Measurements from ENCODE around the gene RAPGEF2. TPM values are rescaled to one million over a fixed set of nuclear protein-coding genes. Genes with fewer than 3 reads are reported as not detected.

RAPGEF2 gene
- total and polyA plus RNA-seq, 2 experiments from 2014 or later: 10.2 to 63.1 TPM

- TF ChIP-seq, protein P1, sequence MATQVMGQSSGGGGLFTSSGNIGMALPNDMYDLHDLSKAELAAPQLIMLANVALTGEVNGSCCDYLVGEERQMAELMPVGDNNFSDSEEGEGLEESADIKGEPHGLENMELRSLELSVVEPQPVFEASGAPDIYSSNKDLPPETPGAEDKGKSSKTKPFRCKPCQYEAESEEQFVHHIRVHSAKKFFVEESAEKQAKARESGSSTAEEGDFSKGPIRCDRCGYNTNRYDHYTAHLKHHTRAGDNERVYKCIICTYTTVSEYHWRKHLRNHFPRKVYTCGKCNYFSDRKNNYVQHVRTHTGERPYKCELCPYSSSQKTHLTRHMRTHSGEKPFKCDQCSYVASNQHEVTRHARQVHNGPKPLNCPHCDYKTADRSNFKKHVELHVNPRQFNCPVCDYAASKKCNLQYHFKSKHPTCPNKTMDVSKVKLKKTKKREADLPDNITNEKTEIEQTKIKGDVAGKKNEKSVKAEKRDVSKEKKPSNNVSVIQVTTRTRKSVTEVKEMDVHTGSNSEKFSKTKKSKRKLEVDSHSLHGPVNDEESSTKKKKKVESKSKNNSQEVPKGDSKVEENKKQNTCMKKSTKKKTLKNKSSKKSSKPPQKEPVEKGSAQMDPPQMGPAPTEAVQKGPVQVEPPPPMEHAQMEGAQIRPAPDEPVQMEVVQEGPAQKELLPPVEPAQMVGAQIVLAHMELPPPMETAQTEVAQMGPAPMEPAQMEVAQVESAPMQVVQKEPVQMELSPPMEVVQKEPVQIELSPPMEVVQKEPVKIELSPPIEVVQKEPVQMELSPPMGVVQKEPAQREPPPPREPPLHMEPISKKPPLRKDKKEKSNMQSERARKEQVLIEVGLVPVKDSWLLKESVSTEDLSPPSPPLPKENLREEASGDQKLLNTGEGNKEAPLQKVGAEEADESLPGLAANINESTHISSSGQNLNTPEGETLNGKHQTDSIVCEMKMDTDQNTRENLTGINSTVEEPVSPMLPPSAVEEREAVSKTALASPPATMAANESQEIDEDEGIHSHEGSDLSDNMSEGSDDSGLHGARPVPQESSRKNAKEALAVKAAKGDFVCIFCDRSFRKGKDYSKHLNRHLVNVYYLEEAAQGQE (IDR thresholded peaks at IDR 0.05; ENCODE audit: unreplicated experiment): no peak
- no peak for TF ChIP-seq STAT1 (IDR thresholded peaks at IDR 0.05; ENCODE audit: unreplicated experiment)
- TF ChIP-seq JUNB (IDR thresholded peaks at IDR 0.05; ENCODE audit: unreplicated experiment): no peak
- no peak for TF ChIP-seq POLR2AphosphoS5 (IDR thresholded peaks at IDR 0.05; ENCODE audit: low read depth)
- no peak for TF ChIP-seq ETS1 (IDR thresholded peaks at IDR 0.05)
- no peak for TF ChIP-seq EZH2 (IDR thresholded peaks at IDR 0.05; ENCODE audit: low read depth, unreplicated experiment)
- TF ChIP-seq CREB1 (CRISPR knock-in tag; IDR thresholded peaks at IDR 0.05; ENCODE audit: low read depth): no peak
These were observed 59.7 kb downstream of the RAPGEF2 start (continued) for GRCh38 chr4:159162576-159162975.

DNA sequence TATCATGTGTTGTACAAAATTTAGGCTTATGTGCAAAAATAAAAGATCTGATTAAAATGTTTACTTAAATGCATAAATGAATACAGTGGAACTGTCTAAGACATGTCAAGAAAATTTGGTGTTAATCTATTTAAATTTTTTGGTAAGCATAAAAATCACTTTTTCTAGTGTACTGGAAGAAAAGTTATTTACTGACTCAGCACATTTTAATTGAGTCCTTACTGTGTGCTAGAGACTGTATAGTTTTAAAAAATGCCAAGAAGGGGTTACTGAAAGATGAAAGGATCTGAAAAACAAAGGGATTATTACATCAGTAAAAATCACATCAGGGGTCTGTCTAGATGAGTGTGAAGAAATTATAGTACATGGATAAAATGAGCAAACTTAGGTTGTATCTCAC lies 60.6 kb downstream of the RAPGEF2 start:
- peak overlapping the region; percentile 62; the same call in 1 of the 2 replicates for H3K27ac Mint-ChIP-seq
- H3F3A ChIP-seq (replicated peaks; ENCODE audit: low read depth): no peaks in the 10 kb centered on the region
- DNase-seq (ENCODE audit: low spot score): no peak
- no peaks in the 10 kb centered on the region for H3K9me2 ChIP-seq (ENCODE audit: insufficient read depth)
- H3K79me2 ChIP-seq (replicated peaks; ENCODE audit: insufficient read depth): peaks cover 92% of the 10 kb centered on the region
- no peak for ATAC-seq
- H3K36me3 ChIP-seq (ENCODE audit: insufficient read depth): no peaks in the 10 kb centered on the region
- no peak overlapping the region for H2AFZ ChIP-seq
- H3K4me2 ChIP-seq: no peak overlapping the region
- no peak overlapping the region for H3K27ac ChIP-seq (ENCODE audit: low read depth)
- 0 out of 2 replicates have a peak, but pooled peaks cover under 1% of the 10 kb centered on the region for H4K20me1 ChIP-seq (replicated peaks; ENCODE audit: insufficient read depth)
- no peaks in the 10 kb centered on the region for H3K27me3 Mint-ChIP-seq (ENCODE audit: insufficient read depth, low read depth, poor library complexity)
- peaks cover 36% of the 10 kb centered on the region for H3K4me1 Mint-ChIP-seq
- H3K9me3 Mint-ChIP-seq: no peaks in the 10 kb centered on the region
- peaks cover 12% of the 10 kb centered on the region; the same call in 1 of the 2 replicates for H3K4me1 ChIP-seq (ENCODE audit: insufficient read depth)
- no peak overlapping the region for H3K4me3 ChIP-seq
- no peaks in the 10 kb centered on the region for H3K27me3 ChIP-seq (ENCODE audit: insufficient read depth)
- H3K36me3 Mint-ChIP-seq (ENCODE audit: low read depth): no peaks in the 10 kb centered on the region
- H3K4me3 Mint-ChIP-seq: no peak overlapping the region
- TF ChIP-seq, protein P1 (IDR thresholded peaks at IDR 0.05; ENCODE audit: unreplicated experiment): no peak
- TF ChIP-seq JUNB (IDR thresholded peaks at IDR 0.05; ENCODE audit: unreplicated experiment) (no peak), ZNF114 (CRISPR knock-in tag; IDR thresholded peaks at IDR 0.05) (no peak), EZH2 (IDR thresholded peaks at IDR 0.05; ENCODE audit: low read depth, unreplicated experiment) (no peak), ETS1 (IDR thresholded peaks at IDR 0.05) (no peak), STAT1 (IDR thresholded peaks at IDR 0.05; ENCODE audit: unreplicated experiment) (no peak), CREB1 (CRISPR knock-in tag; IDR thresholded peaks at IDR 0.05; ENCODE audit: low read depth) (no peak)
- TF ChIP-seq, protein P2, sequence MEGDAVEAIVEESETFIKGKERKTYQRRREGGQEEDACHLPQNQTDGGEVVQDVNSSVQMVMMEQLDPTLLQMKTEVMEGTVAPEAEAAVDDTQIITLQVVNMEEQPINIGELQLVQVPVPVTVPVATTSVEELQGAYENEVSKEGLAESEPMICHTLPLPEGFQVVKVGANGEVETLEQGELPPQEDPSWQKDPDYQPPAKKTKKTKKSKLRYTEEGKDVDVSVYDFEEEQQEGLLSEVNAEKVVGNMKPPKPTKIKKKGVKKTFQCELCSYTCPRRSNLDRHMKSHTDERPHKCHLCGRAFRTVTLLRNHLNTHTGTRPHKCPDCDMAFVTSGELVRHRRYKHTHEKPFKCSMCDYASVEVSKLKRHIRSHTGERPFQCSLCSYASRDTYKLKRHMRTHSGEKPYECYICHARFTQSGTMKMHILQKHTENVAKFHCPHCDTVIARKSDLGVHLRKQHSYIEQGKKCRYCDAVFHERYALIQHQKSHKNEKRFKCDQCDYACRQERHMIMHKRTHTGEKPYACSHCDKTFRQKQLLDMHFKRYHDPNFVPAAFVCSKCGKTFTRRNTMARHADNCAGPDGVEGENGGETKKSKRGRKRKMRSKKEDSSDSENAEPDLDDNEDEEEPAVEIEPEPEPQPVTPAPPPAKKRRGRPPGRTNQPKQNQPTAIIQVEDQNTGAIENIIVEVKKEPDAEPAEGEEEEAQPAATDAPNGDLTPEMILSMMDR (conservative IDR thresholded peaks at IDR 0.05; ENCODE audit: low read depth in 2 of 2): no peak
